ENCODE measurements around the gene LPP. TPM values are rescaled to one million over a fixed set of nuclear protein-coding genes. Genes with fewer than 3 reads are reported as not detected.

Gene LPP
- total and polyA plus RNA-seq, 10 of the 15 experiments (the other 5 are each of a cell fraction or from before 2014, with no cell fraction given): under 0.01 to 0.62 (median 0.03) TPM

GRCh38 chr3:188832961-188833721 is 679.2 kb downstream of the LPP start (continued):
- TF ChIP-seq ZNF207 (IDR thresholded peaks at IDR 0.05; ENCODE audit: borderline replicate concordance): no peak

GRCh38 chr3:188834349-188834748 is 680.4 kb downstream of the LPP start:
- Histone ChIP-seq H3K4me1 (ENCODE audit: control insufficient read depth, insufficient read depth, low read length) (no peaks in the 10 kb centered on the region), H3K4me3 (no peak overlapping the region), H3K36me3 (ENCODE audit: control insufficient read depth in 2 of 2, insufficient read depth in 2 of 2, low read length in 1 of 2) (no peaks in the 10 kb centered on the region), H3K4me2 (ENCODE audit: control insufficient read depth, insufficient read depth) (no peak overlapping the region), H3K9ac (ENCODE audit: control insufficient read depth, insufficient read depth, low read length) (no peak overlapping the region), H3K27me3 (replicated peaks in 1 of 2; ENCODE audit: control insufficient read depth in 2 of 2, insufficient read depth in 2 of 2, low read length in 1 of 2) (no peaks in the 10 kb centered on the region), H4K20me1 (ENCODE audit: control insufficient read depth, insufficient read depth) (no peaks in the 10 kb centered on the region), H3K9me3 (replicated peaks; ENCODE audit: control insufficient read depth, insufficient read depth, low read length) (no peaks in the 10 kb centered on the region), H3K79me2 (ENCODE audit: control insufficient read depth, insufficient read depth, low read length) (no peaks in the 10 kb centered on the region), H3K27ac (ENCODE audit: control insufficient read depth, insufficient read depth) (no peak overlapping the region), H2AFZ (ENCODE audit: control insufficient read depth, low read depth, low read length) (no peak overlapping the region)
- SMC1A ChIA-PET (ENCODE audit: uncharacterized antibody, unreplicated experiment): no interaction called here
- RAD21 ChIA-PET (ENCODE audit: unreplicated experiment): no interaction called here
- in situ Hi-C loops (cut with MboI) (no loop called here), intact Hi-C loops (cut with micrococcal nuclease; ENCODE audit: unreplicated experiment) (no loop called here)
- no TSS peak for BruUV-seq (replicated peaks)
- CTCF ChIA-PET: no interaction called here
- FAIRE-seq (no peak), DNase-seq (ENCODE audit: low read depth, low spot score) (no peak), ATAC-seq (no peak)
- POLR2A ChIA-PET: no interaction called here
- WGBS (ENCODE audit: insufficient coverage, insufficient replicate concordance, low lambda C conversion rate, missing lambda C conversion rate): 87% methylated on average over 3 of the region's 3 CpGs
- TF ChIP-seq NFIC (IDR thresholded peaks at IDR 0.05; ENCODE audit: low read depth, low read length) (no peak), HCFC1 (IDR thresholded peaks at IDR 0.05; ENCODE audit: low read length) (no peak), USF1 (IDR thresholded peaks at IDR 0.05; ENCODE audit: borderline replicate concordance, extremely low read length, insufficient read depth, low read depth, low read length) (no peak), E2F8 (IDR thresholded peaks at IDR 0.05; ENCODE audit: low read depth, partially characterized antibody) (no peak), TCF12 (IDR thresholded peaks at IDR 0.05; ENCODE audit: low read depth, low read length) (no peak), POLR2A (IDR thresholded peaks at IDR 0.05; ENCODE audit: low read depth, low read length) (no peak), STAT3 (IDR thresholded peaks at IDR 0.05; ENCODE audit: low read depth, low read length) (no peak), PBX3 (IDR thresholded peaks at IDR 0.05; ENCODE audit: insufficient replicate concordance, low read depth, low read length) (no peak), SRF (IDR thresholded peaks at IDR 0.05; ENCODE audit: low read depth in 2 of 2, low read length in 2 of 2) (no peak), ATF7 (IDR thresholded peaks at IDR 0.05; ENCODE audit: low read depth) (no peak), E4F1 (IDR thresholded peaks at IDR 0.05; ENCODE audit: borderline replicate concordance, partially characterized antibody) (no peak)

Data from GM12878 (cell line).